NCI-H748 (cell line): ENCODE results near the gene DIP2C.
"Not testable (repeated sequence)": the region's sequence is repeated elsewhere in the genome, so short reads cannot be mapped to it uniquely, and the experiment has no call there.

ENCODE experiments used
- DNase-seq: peaks from one replicate; lab custom pipeline; 2025; ENCODE audit not compliant: unreplicated experiment; lab: John Stamatoyannopoulos, UW

Gene DIP2C

GRCh38 chr10:661597-662222 lies 27.8 kb downstream of the DIP2C start:
- DNase-seq, result no peak

- DNase-seq, result no peak
Observed at GRCh38 chr10:660970-661596, 28.4 kb downstream of the DIP2C start.

- DNase-seq, result no peak
Observed at GRCh38 chr10:660413-660969, 29.0 kb downstream of the DIP2C start.

- no peak for DNase-seq
Observed at GRCh38 chr10:659688-660141, 29.8 kb downstream of the DIP2C start.

- DNase-seq, result not testable (repeated sequence)
Observed at GRCh38 chr10:657816-658350, 31.6 kb downstream of the DIP2C start.

GRCh38 chr10:656883-657282 lies 32.6 kb downstream of the DIP2C start:
- DNase-seq, result no peak

- DNase-seq, result no peak
Observed at GRCh38 chr10:655184-655583, 34.3 kb downstream of the DIP2C start.

- no peak for DNase-seq
Observed at GRCh38 chr10:654647-654996, 34.8 kb downstream of the DIP2C start.

- DNase-seq, result no peak
Observed at GRCh38 chr10:653991-654646, 35.3 kb downstream of the DIP2C start.

GRCh38 chr10:652832-653459 lies 36.5 kb downstream of the DIP2C start:
- DNase-seq, result not testable (repeated sequence)

- no peak for DNase-seq
Observed at GRCh38 chr10:652233-652632, 37.2 kb downstream of the DIP2C start.

- no peak for DNase-seq
Observed at GRCh38 chr10:651692-652091, 37.8 kb downstream of the DIP2C start.

- no peak for DNase-seq
Observed at GRCh38 chr10:650886-651615, 38.4 kb downstream of the DIP2C start.

GRCh38 chr10:650441-650851 lies 39.0 kb downstream of the DIP2C start:
- DNase-seq, result no peak

- DNase-seq, result peak; percentile 5
Observed at GRCh38 chr10:649798-650440, 39.5 kb downstream of the DIP2C start.

GRCh38 chr10:649445-649797 lies 40.0 kb downstream of the DIP2C start:
- DNase-seq, result no peak

- not testable (repeated sequence) for DNase-seq
Observed at GRCh38 chr10:647019-647418, 42.4 kb downstream of the DIP2C start.

- peak; percentile 5 for DNase-seq
Observed at GRCh38 chr10:646118-646524, 43.3 kb downstream of the DIP2C start.

- DNase-seq, result no peak
Observed at GRCh38 chr10:644943-645334, 44.5 kb downstream of the DIP2C start.
